Activated gamma-delta T cell treated with anti-CD3 and anti-CD28 coated beads, Interleukin-2, amount 50 U/mL, for 16 hours (primary cell): ENCODE results near the gene USH1G.
"Not testable (repeated sequence)": the region's sequence is repeated elsewhere in the genome, so short reads cannot be mapped to it uniquely, and the experiment has no call there.

ENCODE experiments used
- DNase-seq: peaks from one replicate; pipeline ENCODE4 v3.0.0-alpha.2; 2020; ENCODE audit warnings: low read depth

Gene USH1G

GRCh38 chr17:74930535-74931036 is 7.5 kb upstream of the USH1G start:
- DNase-seq = no peak

GRCh38 chr17:74928786-74929185 is 5.7 kb upstream of the USH1G start:
- no peak for DNase-seq

GRCh38 chr17:74925242-74925641 is 2.2 kb upstream of the USH1G start:
- no peak for DNase-seq

GRCh38 chr17:74924250-74924948 is 1.3 kb upstream of the USH1G start, which contains the start of gene OTOP2:
OTOP2 (plus strand) TSS chr17:74924273; CDS start chr17:74924633, 360 bp downstream.
- DNase-seq = no peak

- DNase-seq = peak; percentile 49
Observed at GRCh38 chr17:74923538-74924249, 639 bp upstream of the USH1G start.

GRCh38 chr17:74922172-74922571 is 883 bp downstream of the USH1G start:
- no peak for DNase-seq

- no peak for DNase-seq
Observed at GRCh38 chr17:74921769-74922168, 1.3 kb downstream of the USH1G start.

GRCh38 chr17:74921026-74921681 is 1.9 kb downstream of the USH1G start:
- DNase-seq = no peak

GRCh38 chr17:74920642-74921025 is 2.4 kb downstream of the USH1G start:
- no peak for DNase-seq

- no peak for DNase-seq
Observed at GRCh38 chr17:74920306-74920620, 2.8 kb downstream of the USH1G start.

- no peak for DNase-seq
Observed at GRCh38 chr17:74919440-74920305, 3.4 kb downstream of the USH1G start.

- no peak for DNase-seq
Observed at GRCh38 chr17:74918906-74919305, 4.1 kb downstream of the USH1G start.

GRCh38 chr17:74917430-74917829 is 5.6 kb downstream of the USH1G start:
- DNase-seq = no peak

GRCh38 chr17:74916851-74917199 is 6.2 kb downstream of the USH1G start:
- no peak for DNase-seq

GRCh38 chr17:74916136-74916850 is 6.8 kb downstream of the USH1G start:
- DNase-seq = no peak

GRCh38 chr17:74911423-74911822 is 11.6 kb downstream of the USH1G start:
- DNase-seq = not testable (repeated sequence)

- DNase-seq = not testable (repeated sequence)
Observed at GRCh38 chr17:74909097-74909496, 14.0 kb downstream of the USH1G start.

GRCh38 chr17:74907012-74907411 is 16.0 kb downstream of the USH1G start:
- no peak for DNase-seq

- DNase-seq = not testable (repeated sequence)
Observed at GRCh38 chr17:74906214-74906793, 16.8 kb downstream of the USH1G start.

- DNase-seq = no peak
Observed at GRCh38 chr17:74904687-74905409, 18.2 kb downstream of the USH1G start.
